Measurements from ENCODE around the gene AGK. TPM values are rescaled to one million over a fixed set of nuclear protein-coding genes. Genes with fewer than 3 reads are reported as not detected.

AGK gene
- total and polyA plus RNA-seq, 7 donors: 7.8 to 21.3 (median 15.5) TPM

- 71 to 82% methylated on average over 3 of the region's 3 CpGs for WGBS, 2 donors
- Histone ChIP-seq H3K27ac (no peak overlapping the region), H3K9me3 (no peaks in the 10 kb centered on the region), H3K36me3 (peaks cover 0 to 34% (median 0%) of the 10 kb centered on the region in 4 donors), H3K27me3 (no peaks in the 10 kb centered on the region), H3K4me1 (peaks cover 0 to 7% (median 0%) of the 10 kb centered on the region in 4 donors), H3K4me3 (no peak overlapping the region)
- no peak for DNase-seq
- intact Hi-C loops (cut with DNase I): no loop called here
- TF ChIP-seq CTCF (IDR thresholded peaks at IDR 0.05): no peak
- TF ChIP-seq EP300 (IDR thresholded peaks at IDR 0.05): no peak
- TF ChIP-seq POLR2AphosphoS5 (IDR thresholded peaks at IDR 0.05): no peak
- no peak for TF ChIP-seq POLR2A (IDR thresholded peaks at IDR 0.05)
Measured at GRCh38 chr7:141558544-141559183, 7.5 kb downstream of the AGK start.

GRCh38 chr7:141559961-141560360 lies 8.8 kb downstream of the AGK start:
- no peak for TF ChIP-seq EP300 (IDR thresholded peaks at IDR 0.05)
- no peak for TF ChIP-seq CTCF (IDR thresholded peaks at IDR 0.05)
- no peak for TF ChIP-seq POLR2A (IDR thresholded peaks at IDR 0.05)
- TF ChIP-seq POLR2AphosphoS5 (IDR thresholded peaks at IDR 0.05): no peak
- intact Hi-C loops (cut with DNase I): no loop called here
- 76 to 93% methylated on average over 1 of the region's 1 CpG for WGBS, 2 donors
- Histone ChIP-seq H3K4me1 (peaks cover 0 to 7% (median 0%) of the 10 kb centered on the region in 4 donors), H3K27ac (no peak overlapping the region), H3K4me3 (no peak overlapping the region), H3K9me3 (no peaks in the 10 kb centered on the region), H3K36me3 (peaks cover 0 to 44% (median 0%) of the 10 kb centered on the region in 4 donors), H3K27me3 (no peaks in the 10 kb centered on the region)
- DNase-seq: no peak

GRCh38 chr7:141562036-141562435 lies 10.8 kb downstream of the AGK start:
- no peaks in the 10 kb centered on the region for H3K27me3 ChIP-seq
- H3K4me1 ChIP-seq: peaks cover 0 to 7% (median 0%) of the 10 kb centered on the region in 4 donors
- no peak overlapping the region for H3K27ac ChIP-seq
- DNase-seq: no peak
- no peaks in the 10 kb centered on the region for H3K9me3 ChIP-seq
- WGBS, 2 donors: 94 to 95% methylated on average over 5 of the region's 5 CpGs
- H3K36me3 ChIP-seq: peaks cover 0 to 50% (median 0%) of the 10 kb centered on the region in 4 donors
- H3K4me3 ChIP-seq: no peak overlapping the region
- no peak for TF ChIP-seq EP300 (IDR thresholded peaks at IDR 0.05)
- TF ChIP-seq CTCF (IDR thresholded peaks at IDR 0.05): no peak
- no peak for TF ChIP-seq POLR2AphosphoS5 (IDR thresholded peaks at IDR 0.05)
- TF ChIP-seq POLR2A (IDR thresholded peaks at IDR 0.05): no peak
- intact Hi-C loops (cut with DNase I): no loop called here

GRCh38 chr7:141562543-141562942 lies 11.3 kb downstream of the AGK start:
- no peaks in the 10 kb centered on the region for H3K27me3 ChIP-seq
- H3K9me3 ChIP-seq: no peaks in the 10 kb centered on the region
- DNase-seq: no peak
- H3K36me3 ChIP-seq: peaks cover 0 to 45% (median 0%) of the 10 kb centered on the region in 4 donors
- TF ChIP-seq POLR2AphosphoS5 (IDR thresholded peaks at IDR 0.05): no peak
- 95 to 97% methylated on average over 5 of the region's 5 CpGs for WGBS, 2 donors
- peaks cover 0 to 7% (median 0%) of the 10 kb centered on the region in 4 donors for H3K4me1 ChIP-seq
- no peak overlapping the region for H3K27ac ChIP-seq
- intact Hi-C loops (cut with DNase I): no loop called here
- no peak overlapping the region for H3K4me3 ChIP-seq

- TF ChIP-seq CTCF (IDR thresholded peaks at IDR 0.05) (no peak), POLR2AphosphoS5 (IDR thresholded peaks at IDR 0.05) (no peak), EP300 (IDR thresholded peaks at IDR 0.05) (no peak), POLR2A (IDR thresholded peaks at IDR 0.05) (no peak)
- no peak overlapping the region for H3K27ac ChIP-seq
- peaks cover 0 to 7% (median 0%) of the 10 kb centered on the region in 4 donors for H3K4me1 ChIP-seq
- H3K9me3 ChIP-seq: no peaks in the 10 kb centered on the region
- no peaks in the 10 kb centered on the region for H3K27me3 ChIP-seq
- peaks cover 0 to 43% (median 0%) of the 10 kb centered on the region in 4 donors for H3K36me3 ChIP-seq
- no peak overlapping the region for H3K4me3 ChIP-seq
- no peak for DNase-seq
- WGBS, 2 donors: 85 to 96% methylated on average over 2 of the region's 2 CpGs
- intact Hi-C loops (cut with DNase I): no loop called here
Measured at GRCh38 chr7:141562972-141563371, 11.8 kb downstream of the AGK start.
